Measurements from ENCODE around the gene CDH19. TPM values are rescaled to one million over a fixed set of nuclear protein-coding genes. Genes with fewer than 3 reads are reported as not detected.

Gene CDH19
- total and polyA plus RNA-seq, 12 donors = 7.2 to 35.8 (median 13.8) TPM

DNA sequence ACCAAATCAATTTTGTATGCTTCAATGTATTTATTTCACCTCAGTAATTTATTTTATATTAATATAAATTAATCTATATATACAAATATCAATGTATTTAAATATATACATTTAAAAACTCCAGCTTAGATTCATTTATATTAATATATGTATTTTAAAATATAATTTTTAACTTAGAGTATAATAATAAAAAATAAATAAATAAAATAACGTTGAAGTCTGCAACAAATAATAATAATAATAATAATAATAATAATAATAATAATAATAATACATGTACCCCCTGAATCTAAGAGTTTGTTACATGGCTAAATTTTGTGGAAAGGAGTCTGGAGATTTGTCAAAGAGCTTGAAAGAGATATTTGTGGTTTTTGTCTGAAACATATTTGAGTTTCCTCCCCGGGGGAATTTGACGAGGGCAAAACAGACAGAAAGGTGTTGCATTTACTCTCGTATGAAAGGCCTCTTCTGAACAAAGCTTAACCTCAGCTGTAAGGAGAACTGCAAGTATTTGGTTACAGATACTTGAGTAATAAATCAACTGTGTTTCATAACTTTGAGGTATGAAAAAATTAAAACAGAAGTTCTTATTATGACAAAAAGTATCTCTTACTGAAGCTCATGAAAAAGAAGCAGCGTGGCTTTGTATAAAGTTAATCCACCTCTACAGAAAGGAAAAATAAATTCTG, 93.4 kb downstream of the CDH19 start:
- no peaks in the 10 kb centered on the region for H3K36me3 ChIP-seq
- H3K27me3 ChIP-seq = no peaks in the 10 kb centered on the region
- H3K27ac ChIP-seq = no peak overlapping the region
- WGBS, 2 donors = 68 to 76% methylated on average over 5 of the region's 5 CpGs
- no peak overlapping the region for H3K4me3 ChIP-seq
- TF ChIP-seq, protein P1, sequence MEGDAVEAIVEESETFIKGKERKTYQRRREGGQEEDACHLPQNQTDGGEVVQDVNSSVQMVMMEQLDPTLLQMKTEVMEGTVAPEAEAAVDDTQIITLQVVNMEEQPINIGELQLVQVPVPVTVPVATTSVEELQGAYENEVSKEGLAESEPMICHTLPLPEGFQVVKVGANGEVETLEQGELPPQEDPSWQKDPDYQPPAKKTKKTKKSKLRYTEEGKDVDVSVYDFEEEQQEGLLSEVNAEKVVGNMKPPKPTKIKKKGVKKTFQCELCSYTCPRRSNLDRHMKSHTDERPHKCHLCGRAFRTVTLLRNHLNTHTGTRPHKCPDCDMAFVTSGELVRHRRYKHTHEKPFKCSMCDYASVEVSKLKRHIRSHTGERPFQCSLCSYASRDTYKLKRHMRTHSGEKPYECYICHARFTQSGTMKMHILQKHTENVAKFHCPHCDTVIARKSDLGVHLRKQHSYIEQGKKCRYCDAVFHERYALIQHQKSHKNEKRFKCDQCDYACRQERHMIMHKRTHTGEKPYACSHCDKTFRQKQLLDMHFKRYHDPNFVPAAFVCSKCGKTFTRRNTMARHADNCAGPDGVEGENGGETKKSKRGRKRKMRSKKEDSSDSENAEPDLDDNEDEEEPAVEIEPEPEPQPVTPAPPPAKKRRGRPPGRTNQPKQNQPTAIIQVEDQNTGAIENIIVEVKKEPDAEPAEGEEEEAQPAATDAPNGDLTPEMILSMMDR (IDR thresholded peaks at IDR 0.05) = no peak
- no peak for ATAC-seq
- intact Hi-C loops (cut with DNase I) = no loop called here
- peaks cover 0 to 4% (median 0%) of the 10 kb centered on the region in 9 donors for H3K4me1 ChIP-seq
- no peak for DNase-seq
- H3K9me3 ChIP-seq = no peaks in the 10 kb centered on the region

DNA sequence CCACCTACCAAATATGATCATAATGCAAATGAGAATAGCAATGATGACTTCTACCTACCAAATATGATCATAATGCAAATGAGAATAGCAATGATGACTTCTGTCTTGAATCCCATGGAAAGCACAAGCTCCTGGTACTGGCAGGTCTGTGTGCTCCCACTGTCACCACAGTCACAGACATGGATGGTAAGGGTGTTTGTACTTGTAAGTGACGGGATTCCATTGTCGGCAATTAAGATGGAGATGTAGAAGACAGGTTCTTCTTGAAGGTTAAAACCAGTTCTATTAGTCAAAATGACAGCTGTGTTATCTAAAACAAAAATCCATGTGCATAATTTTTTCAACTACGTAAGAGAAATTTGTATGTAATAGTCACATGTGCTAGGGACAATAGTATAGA, 95.0 kb downstream of the CDH19 start:
- 88 to 92% methylated on average over 3 of the region's 3 CpGs for WGBS, 2 donors
- no peaks in the 10 kb centered on the region for H3K27me3 ChIP-seq
- TF ChIP-seq, protein P1 (IDR thresholded peaks at IDR 0.05) = no peak
- DNase-seq = no peak
- ATAC-seq = no peak
- peaks cover 0 to 4% (median 0%) of the 10 kb centered on the region in 9 donors for H3K4me1 ChIP-seq
- no peak overlapping the region for H3K4me3 ChIP-seq
- no peaks in the 10 kb centered on the region for H3K36me3 ChIP-seq
- intact Hi-C loops (cut with DNase I) = no loop called here
- no peak overlapping the region for H3K27ac ChIP-seq
- no peaks in the 10 kb centered on the region for H3K9me3 ChIP-seq

DNA sequence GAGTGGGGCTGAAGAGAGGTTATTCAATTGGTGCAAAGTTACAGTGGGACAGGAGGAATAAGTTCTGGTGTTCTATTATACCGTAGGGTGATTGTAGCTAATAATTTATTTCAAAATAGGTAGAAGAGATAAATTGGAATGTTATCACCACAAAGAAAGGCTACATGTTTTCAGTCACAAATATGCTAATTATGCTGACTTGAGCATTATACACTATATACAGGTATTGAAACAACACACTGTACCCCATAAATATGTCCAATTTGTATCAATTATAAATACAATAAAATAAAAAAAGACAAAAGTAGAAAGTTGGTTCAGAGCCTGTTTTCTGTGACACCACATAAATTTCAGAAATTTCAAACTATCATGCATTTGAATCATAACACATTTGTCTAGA, 97.7 kb downstream of the CDH19 start:
- H3K4me3 ChIP-seq = no peak overlapping the region
- intact Hi-C loops (cut with DNase I) = no loop called here
- no peaks in the 10 kb centered on the region for H3K4me1 ChIP-seq
- TF ChIP-seq, protein P1 (IDR thresholded peaks at IDR 0.05) = no peak
- no peaks in the 10 kb centered on the region for H3K9me3 ChIP-seq
- no peak for DNase-seq
- no peak for ATAC-seq
- H3K36me3 ChIP-seq = no peaks in the 10 kb centered on the region
- 78 to 79% methylated on average over 1 of the region's 1 CpG for WGBS, 2 donors
- H3K27ac ChIP-seq = no peak overlapping the region
- H3K27me3 ChIP-seq = no peaks in the 10 kb centered on the region

DNA sequence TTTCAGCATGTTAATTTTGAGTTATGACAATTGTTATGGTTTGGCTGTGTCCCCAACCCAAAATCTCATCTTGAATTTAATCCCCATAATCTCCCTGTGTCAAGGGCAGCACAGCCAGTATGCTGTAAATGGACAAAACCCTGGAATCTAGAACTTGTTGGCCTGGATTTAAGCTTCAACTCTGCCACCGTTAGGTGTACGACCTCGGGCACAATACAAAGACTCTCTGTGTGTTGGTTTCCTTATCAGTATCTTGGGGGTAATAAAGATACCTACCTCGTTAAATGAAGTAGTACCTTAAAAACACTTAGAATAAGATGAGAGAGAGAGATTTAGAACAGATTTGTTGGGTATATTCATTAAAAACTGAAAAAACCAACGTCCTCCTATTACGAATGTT, 106.5 kb downstream of the CDH19 start:
- ATAC-seq (no peak), DNase-seq (no peak)
- Histone ChIP-seq H3K9me3 (peaks cover 0 to 2% (median 0%) of the 10 kb centered on the region in 11 donors), H3K4me1 (no peaks in the 10 kb centered on the region), H3K4me3 (no peak overlapping the region), H3K36me3 (no peaks in the 10 kb centered on the region), H3K27ac (no peak overlapping the region), H3K27me3 (no peaks in the 10 kb centered on the region)
- TF ChIP-seq, protein P1 (IDR thresholded peaks at IDR 0.05) = no peak
- intact Hi-C loops (cut with DNase I) = loop anchor here in 5 of 10 donors (5.0 to 10.0 kb wide), 4 partner anchors 373 to 773 kb away; no protein-coding TSS in a partner anchor
- WGBS, 2 donors = 66% methylated on average over 6 of the region's 6 CpGs

Data from heart right ventricle (tissue), 16 donors.